IPS-15b (cell line): ENCODE measurements around the gene CSTF3.

Source experiments
- H3K27me3 ChIP-seq: one replicate; pipeline ENCODE4 v1.6.1; 2013; ENCODE audit warnings: low read length; ENCODE audit not compliant: control insufficient read depth, insufficient read depth
- H3K36me3 ChIP-seq: one replicate; pipeline ENCODE4 v1.6.1; 2013; ENCODE audit warnings: low read length; ENCODE audit not compliant: control insufficient read depth, insufficient read depth
- H3K4me1 ChIP-seq: one replicate; pipeline ENCODE4 v1.6.1; 2013; ENCODE audit warnings: mild to moderate bottlenecking, low read length; ENCODE audit not compliant: control insufficient read depth, insufficient read depth
- H3K4me3 ChIP-seq: one replicate; pipeline ENCODE4 v1.5.1; 2013; ENCODE audit warnings: low read depth, low read length
- H3K9ac ChIP-seq: one replicate; pipeline ENCODE4 v1.6.1; 2013; ENCODE audit warnings: low read depth, mild to moderate bottlenecking, low read length
- H3K9me3 ChIP-seq: one replicate; pipeline ENCODE4 v1.6.1; 2013; ENCODE audit warnings: mild to moderate bottlenecking, low read length; ENCODE audit not compliant: control insufficient read depth, insufficient read depth

CSTF3 gene

GRCh38 chr11:33161120-33162005, at the start of gene CSTF3:
Gene CSTF3 (minus strand): TSS chr11:33161480. CDS start chr11:33161325, 155 bp downstream.
- Histone ChIP-seq H3K27me3 (no peaks in the 10 kb centered on the region), H3K9me3 (no peaks in the 10 kb centered on the region), H3K9ac (peak within 1 kb of the TSS; percentile 95), H3K36me3 (no peaks in the 10 kb centered on the region), H3K4me1 (peaks cover 10% of the 10 kb centered on the region), H3K4me3 (peak within 1 kb of the TSS; percentile 95)

GRCh38 chr11:33208150-33208549, 46.9 kb upstream of the CSTF3 start:
- Histone ChIP-seq H3K36me3 (no peaks in the 10 kb centered on the region), H3K9ac (no peak overlapping the region), H3K4me1 (no peaks in the 10 kb centered on the region), H3K9me3 (no peaks in the 10 kb centered on the region), H3K4me3 (no peak overlapping the region), H3K27me3 (no peaks in the 10 kb centered on the region)

- no peaks in the 10 kb centered on the region for H3K27me3 ChIP-seq
- no peak overlapping the region for H3K9ac ChIP-seq
These were observed 46.2 kb upstream of the CSTF3 start for GRCh38 chr11:33207408-33207985.

GRCh38 chr11:33197915-33198727, 36.8 kb upstream of the CSTF3 start:
- Histone ChIP-seq H3K4me1 (peaks cover 6% of the 10 kb centered on the region), H3K9me3 (no peaks in the 10 kb centered on the region), H3K36me3 (no peaks in the 10 kb centered on the region), H3K4me3 (no peak overlapping the region), H3K9ac (no peak overlapping the region), H3K27me3 (no peaks in the 10 kb centered on the region)

More at GRCh38 chr11:33207408-33207985, 46.2 kb upstream of the CSTF3 start:
- no peaks in the 10 kb centered on the region for H3K4me1 ChIP-seq
- H3K36me3 ChIP-seq: no peaks in the 10 kb centered on the region
- no peak overlapping the region for H3K4me3 ChIP-seq
- no peaks in the 10 kb centered on the region for H3K9me3 ChIP-seq

GRCh38 chr11:33195462-33196173, 34.3 kb upstream of the CSTF3 start:
- Histone ChIP-seq H3K9ac (no peak overlapping the region), H3K4me1 (peaks cover 6% of the 10 kb centered on the region), H3K9me3 (no peaks in the 10 kb centered on the region), H3K4me3 (no peak overlapping the region), H3K27me3 (no peaks in the 10 kb centered on the region), H3K36me3 (no peaks in the 10 kb centered on the region)

- Histone ChIP-seq H3K4me3 (no peak overlapping the region), H3K9me3 (no peaks in the 10 kb centered on the region), H3K36me3 (no peaks in the 10 kb centered on the region), H3K4me1 (peaks cover 6% of the 10 kb centered on the region), H3K9ac (no peak overlapping the region), H3K27me3 (no peaks in the 10 kb centered on the region)
These were observed 33.2 kb upstream of the CSTF3 start for GRCh38 chr11:33194455-33194854.

GRCh38 chr11:33191467-33191866, 30.2 kb upstream of the CSTF3 start:
- Histone ChIP-seq H3K4me1 (peaks cover 13% of the 10 kb centered on the region), H3K4me3 (no peak overlapping the region), H3K9ac (no peak overlapping the region), H3K9me3 (no peaks in the 10 kb centered on the region), H3K27me3 (no peaks in the 10 kb centered on the region), H3K36me3 (no peaks in the 10 kb centered on the region)

GRCh38 chr11:33187998-33188722, 26.9 kb upstream of the CSTF3 start:
- H3K9ac ChIP-seq: no peak overlapping the region
- peak overlapping the region; percentile 9 for H3K4me3 ChIP-seq
- no peaks in the 10 kb centered on the region for H3K9me3 ChIP-seq
- H3K36me3 ChIP-seq: no peaks in the 10 kb centered on the region
- H3K4me1 ChIP-seq: peaks cover 7% of the 10 kb centered on the region
- H3K27me3 ChIP-seq: no peaks in the 10 kb centered on the region

GRCh38 chr11:33185756-33186155, 24.5 kb upstream of the CSTF3 start:
- Histone ChIP-seq H3K9me3 (no peaks in the 10 kb centered on the region), H3K4me3 (no peak overlapping the region), H3K27me3 (no peaks in the 10 kb centered on the region), H3K9ac (no peak overlapping the region), H3K36me3 (no peaks in the 10 kb centered on the region), H3K4me1 (peaks cover 7% of the 10 kb centered on the region)

GRCh38 chr11:33182246-33182878, 21.1 kb upstream of the CSTF3 start:
- Histone ChIP-seq H3K27me3 (no peaks in the 10 kb centered on the region), H3K4me1 (peaks cover 12% of the 10 kb centered on the region), H3K36me3 (no peaks in the 10 kb centered on the region), H3K9me3 (no peaks in the 10 kb centered on the region), H3K4me3 (no peak overlapping the region), H3K9ac (no peak overlapping the region)
